DOHH2 (cell line): ENCODE data around the gene HADHA.

Experiments used
- EZH2phosphoT487 ChIP-seq: fragments of 200-600 bp; sonication (generic); IDR thresholded peaks from 2 replicates; pipeline ENCODE4 v1.6.1; 2017; ENCODE audit warnings: borderline replicate concordance, mild to moderate bottlenecking, antibody characterized with exemption, low read length, moderate library complexity, mixed read lengths
- TF ChIP-seq, protein P1 (sequence below): fragments of 200-600 bp; sonication (generic); IDR thresholded peaks from one replicate; pipeline ENCODE4 v1.5.1; 2014; ENCODE audit warnings: antibody characterized with exemption, mild to moderate bottlenecking, low read depth, low read length; ENCODE audit not compliant: poor library complexity, severe bottlenecking

DNA sequence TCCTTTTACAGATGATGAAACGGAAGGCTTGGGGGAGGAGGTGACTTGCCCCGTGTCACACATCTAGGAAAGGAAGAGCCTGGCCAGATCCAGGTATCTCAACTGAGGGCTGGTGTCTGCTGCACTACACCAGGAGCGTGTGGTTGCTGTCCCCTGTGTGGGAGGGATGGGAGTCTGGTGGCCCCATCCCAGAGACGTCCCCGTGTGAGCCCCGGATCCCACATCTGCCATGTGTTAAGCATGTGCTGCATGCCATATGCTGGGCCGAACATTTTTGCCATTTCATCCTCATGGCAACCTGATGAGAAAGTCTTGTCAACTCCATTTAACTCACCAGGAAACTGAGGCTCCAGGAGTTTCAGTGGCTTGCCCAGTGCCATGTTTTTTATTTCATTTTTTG, 67.3 kb downstream of the HADHA start:
- TF ChIP-seq EZH2phosphoT487, result no peak
- TF ChIP-seq, protein P1, sequence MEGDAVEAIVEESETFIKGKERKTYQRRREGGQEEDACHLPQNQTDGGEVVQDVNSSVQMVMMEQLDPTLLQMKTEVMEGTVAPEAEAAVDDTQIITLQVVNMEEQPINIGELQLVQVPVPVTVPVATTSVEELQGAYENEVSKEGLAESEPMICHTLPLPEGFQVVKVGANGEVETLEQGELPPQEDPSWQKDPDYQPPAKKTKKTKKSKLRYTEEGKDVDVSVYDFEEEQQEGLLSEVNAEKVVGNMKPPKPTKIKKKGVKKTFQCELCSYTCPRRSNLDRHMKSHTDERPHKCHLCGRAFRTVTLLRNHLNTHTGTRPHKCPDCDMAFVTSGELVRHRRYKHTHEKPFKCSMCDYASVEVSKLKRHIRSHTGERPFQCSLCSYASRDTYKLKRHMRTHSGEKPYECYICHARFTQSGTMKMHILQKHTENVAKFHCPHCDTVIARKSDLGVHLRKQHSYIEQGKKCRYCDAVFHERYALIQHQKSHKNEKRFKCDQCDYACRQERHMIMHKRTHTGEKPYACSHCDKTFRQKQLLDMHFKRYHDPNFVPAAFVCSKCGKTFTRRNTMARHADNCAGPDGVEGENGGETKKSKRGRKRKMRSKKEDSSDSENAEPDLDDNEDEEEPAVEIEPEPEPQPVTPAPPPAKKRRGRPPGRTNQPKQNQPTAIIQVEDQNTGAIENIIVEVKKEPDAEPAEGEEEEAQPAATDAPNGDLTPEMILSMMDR, result no peak
